ENCODE results near the gene EFCAB6. TPM values are rescaled to one million over a fixed set of nuclear protein-coding genes. Genes with fewer than 3 reads are reported as not detected.

The EFCAB6 gene
- total RNA-seq, 1 donor from 2014 or later, result 1.8 TPM

DNA sequence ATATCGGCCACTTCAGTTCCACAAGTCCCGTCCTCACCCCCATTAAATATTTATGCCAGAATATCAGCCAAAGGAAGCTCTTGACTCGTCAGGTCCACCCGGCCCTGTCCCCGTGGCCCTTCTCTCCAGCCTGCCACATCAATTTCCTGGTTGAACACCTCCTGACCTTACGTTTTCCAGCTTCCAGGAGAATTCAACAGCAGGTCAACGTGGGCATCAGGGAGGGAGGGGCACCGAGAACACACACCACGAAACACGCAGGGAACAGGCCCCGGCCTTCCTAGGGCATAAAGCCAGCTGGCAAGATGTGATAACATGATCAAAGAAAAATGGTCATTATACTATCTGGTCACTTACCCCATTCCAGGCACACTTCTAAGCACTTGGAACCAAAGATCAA is 34.9 kb upstream of the EFCAB6 start:
- Histone ChIP-seq H3K27me3 (ENCODE audit: low read depth) (peaks cover 42% of the 10 kb centered on the region), H3K4me3 (no peak overlapping the region), H3K36me3 (no peaks in the 10 kb centered on the region), H3K4me1 (peaks cover 4% of the 10 kb centered on the region), H3K27ac (replicated peaks) (no peak overlapping the region), H3K9me3 (replicated peaks) (no peaks in the 10 kb centered on the region)
- intact Hi-C loops (cut with micrococcal nuclease), result no loop called here
- DNase-seq, result no peak
- TF ChIP-seq, protein P1, sequence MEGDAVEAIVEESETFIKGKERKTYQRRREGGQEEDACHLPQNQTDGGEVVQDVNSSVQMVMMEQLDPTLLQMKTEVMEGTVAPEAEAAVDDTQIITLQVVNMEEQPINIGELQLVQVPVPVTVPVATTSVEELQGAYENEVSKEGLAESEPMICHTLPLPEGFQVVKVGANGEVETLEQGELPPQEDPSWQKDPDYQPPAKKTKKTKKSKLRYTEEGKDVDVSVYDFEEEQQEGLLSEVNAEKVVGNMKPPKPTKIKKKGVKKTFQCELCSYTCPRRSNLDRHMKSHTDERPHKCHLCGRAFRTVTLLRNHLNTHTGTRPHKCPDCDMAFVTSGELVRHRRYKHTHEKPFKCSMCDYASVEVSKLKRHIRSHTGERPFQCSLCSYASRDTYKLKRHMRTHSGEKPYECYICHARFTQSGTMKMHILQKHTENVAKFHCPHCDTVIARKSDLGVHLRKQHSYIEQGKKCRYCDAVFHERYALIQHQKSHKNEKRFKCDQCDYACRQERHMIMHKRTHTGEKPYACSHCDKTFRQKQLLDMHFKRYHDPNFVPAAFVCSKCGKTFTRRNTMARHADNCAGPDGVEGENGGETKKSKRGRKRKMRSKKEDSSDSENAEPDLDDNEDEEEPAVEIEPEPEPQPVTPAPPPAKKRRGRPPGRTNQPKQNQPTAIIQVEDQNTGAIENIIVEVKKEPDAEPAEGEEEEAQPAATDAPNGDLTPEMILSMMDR (IDR thresholded peaks at IDR 0.05; ENCODE audit: borderline replicate concordance), result no peak

DNA sequence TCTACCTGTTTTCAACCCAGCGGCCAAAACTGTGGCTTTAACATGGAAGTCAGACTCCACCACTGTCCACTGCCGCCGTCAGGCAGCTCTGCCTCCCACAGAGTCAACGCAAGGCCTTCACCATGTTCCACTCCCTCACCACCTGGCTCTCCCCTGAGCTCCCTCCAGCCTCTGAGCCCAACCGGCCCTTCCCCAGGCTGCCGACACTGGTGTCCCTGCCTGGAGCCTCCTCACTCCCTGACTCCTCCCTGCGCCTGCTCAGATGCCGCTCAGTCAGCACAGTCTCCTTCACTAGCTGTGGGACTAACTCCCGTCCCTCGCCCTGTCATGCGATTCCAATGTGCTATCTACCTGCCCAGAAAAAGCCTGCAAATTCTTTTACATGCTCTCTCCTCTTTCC is 33.9 kb upstream of the EFCAB6 start:
- no peaks in the 10 kb centered on the region for H3K36me3 ChIP-seq
- H3K27ac ChIP-seq (replicated peaks), result no peak overlapping the region
- TF ChIP-seq, protein P1 (IDR thresholded peaks at IDR 0.05; ENCODE audit: borderline replicate concordance), result no peak
- no peak overlapping the region for H3K4me3 ChIP-seq
- no peaks in the 10 kb centered on the region for H3K9me3 ChIP-seq (replicated peaks)
- intact Hi-C loops (cut with micrococcal nuclease), result no loop called here
- DNase-seq, result no peak
- peaks cover 32% of the 10 kb centered on the region for H3K27me3 ChIP-seq (ENCODE audit: low read depth)
- peaks cover 4% of the 10 kb centered on the region for H3K4me1 ChIP-seq

DNA sequence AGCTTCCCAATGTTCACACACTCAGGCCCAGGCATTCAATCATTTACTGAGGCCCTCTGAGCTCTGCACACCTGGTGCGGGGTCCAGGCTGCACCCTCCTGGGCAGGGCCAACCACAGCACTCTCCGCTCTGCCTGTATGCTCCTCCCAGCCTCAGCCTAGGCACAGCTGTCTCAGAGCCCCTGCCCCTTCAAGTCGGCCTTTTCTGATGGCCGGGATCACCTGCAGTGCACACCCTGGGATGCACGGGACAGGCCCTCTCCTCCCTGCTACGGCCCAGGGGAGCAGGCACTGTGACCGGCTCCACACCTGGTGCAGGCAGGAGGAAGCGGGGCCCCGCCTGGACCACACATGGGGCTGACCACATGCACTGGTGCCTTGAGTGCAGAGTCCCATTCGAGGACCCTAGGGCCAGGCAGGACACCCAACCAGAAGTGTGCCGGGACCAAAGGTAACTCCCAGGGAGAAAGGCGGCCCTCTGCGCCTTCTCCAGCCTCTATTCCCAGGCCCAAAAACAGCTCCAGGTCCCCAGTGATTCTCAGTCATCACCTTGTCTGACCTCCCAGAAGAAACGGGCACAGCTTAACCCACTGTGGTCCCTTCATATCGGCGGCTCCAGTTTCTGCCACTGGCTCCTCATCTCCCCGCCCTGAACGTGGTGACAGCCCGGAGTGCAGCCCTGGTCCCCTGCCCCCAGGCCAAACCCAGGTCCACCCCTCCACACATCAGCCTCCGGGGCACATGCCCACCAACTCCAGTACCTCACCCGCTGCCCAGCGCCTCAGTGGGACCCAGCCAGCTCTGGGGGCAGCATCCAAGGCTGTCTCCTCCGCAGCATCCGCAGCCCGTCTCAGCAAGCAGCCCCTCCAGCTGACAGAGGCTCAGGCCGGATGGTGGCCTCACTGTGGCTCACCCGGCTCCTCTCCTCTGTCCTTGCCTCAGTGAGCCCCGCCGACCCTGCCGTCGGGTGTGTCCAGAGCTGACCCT is 32.7 kb upstream of the EFCAB6 start:
- intact Hi-C loops (cut with micrococcal nuclease), result no loop called here
- no peak overlapping the region for H3K4me3 ChIP-seq
- H3K27ac ChIP-seq (replicated peaks), result no peak overlapping the region
- no peak for DNase-seq
- TF ChIP-seq, protein P1 (IDR thresholded peaks at IDR 0.05; ENCODE audit: borderline replicate concordance), result no peak
- no peaks in the 10 kb centered on the region for H3K36me3 ChIP-seq
- no peaks in the 10 kb centered on the region for H3K9me3 ChIP-seq (replicated peaks)
- H3K27me3 ChIP-seq (ENCODE audit: low read depth), result peaks cover 23% of the 10 kb centered on the region
- H3K4me1 ChIP-seq, result peaks cover 4% of the 10 kb centered on the region

DNA sequence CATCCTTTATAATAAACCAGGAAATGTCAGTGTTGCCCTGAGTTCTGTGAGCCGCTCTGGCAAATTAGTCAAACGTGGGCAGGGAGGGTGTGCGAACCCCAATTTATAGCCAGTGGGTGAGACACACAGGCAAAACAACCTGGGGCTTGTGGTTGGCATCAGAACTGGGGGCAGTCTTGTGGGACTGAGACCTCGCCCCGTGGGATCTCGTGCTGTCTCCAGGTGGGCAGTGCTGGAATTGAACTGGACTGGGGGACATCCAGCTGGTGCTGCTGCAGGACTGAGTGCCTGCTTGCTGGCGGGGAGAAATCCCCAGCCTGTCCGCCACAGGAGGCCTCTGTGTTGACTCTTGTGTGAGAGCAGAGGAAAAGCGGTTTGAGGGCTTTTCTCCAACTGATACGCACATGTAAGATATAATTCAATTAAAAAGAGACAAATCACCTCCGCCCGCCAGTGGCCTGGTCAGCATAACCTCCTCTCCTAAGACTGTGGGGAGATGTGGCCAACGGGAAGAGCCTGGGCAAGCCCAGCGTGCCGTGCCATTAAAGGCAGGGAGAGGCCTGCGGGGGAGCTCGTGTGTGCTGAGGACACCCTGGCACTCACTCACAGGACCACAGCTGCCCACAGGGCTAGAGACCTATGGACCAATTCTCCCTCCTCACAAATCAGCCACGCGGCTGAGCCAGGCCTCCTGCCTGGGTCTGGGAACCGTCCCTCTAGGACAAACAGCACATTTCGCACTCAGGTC is 31.9 kb upstream of the EFCAB6 start:
- TF ChIP-seq, protein P1 (IDR thresholded peaks at IDR 0.05; ENCODE audit: borderline replicate concordance), result no peak
- no peak for DNase-seq
- H3K27me3 ChIP-seq (ENCODE audit: low read depth), result peaks cover 16% of the 10 kb centered on the region
- no peaks in the 10 kb centered on the region for H3K36me3 ChIP-seq
- H3K4me3 ChIP-seq, result no peak overlapping the region
- no peak overlapping the region for H3K27ac ChIP-seq (replicated peaks)
- intact Hi-C loops (cut with micrococcal nuclease), result no loop called here
- H3K9me3 ChIP-seq (replicated peaks), result no peaks in the 10 kb centered on the region
- H3K4me1 ChIP-seq, result peaks cover 4% of the 10 kb centered on the region

DNA sequence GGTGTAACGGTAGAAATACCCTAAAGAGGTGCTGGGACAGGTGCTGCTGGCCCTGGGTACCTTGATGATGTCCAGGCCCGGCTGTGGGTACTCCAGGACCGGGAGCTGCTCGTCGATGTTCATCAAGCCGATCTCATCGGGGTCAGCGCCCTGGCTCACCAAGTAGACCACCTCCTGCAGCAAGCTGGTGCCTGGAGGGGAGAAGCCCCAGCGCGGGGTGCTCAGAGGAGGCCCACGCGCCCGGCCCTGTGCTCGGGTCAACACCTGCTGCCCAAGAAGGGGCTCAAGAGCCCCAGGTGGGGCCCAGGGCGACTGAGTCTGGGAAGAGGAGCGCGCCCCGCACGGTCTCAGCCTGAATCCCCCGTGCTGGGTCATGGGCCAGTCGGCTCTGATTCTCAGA is 29.6 kb upstream of the EFCAB6 start:
- Histone ChIP-seq H3K36me3 (no peaks in the 10 kb centered on the region), H3K27ac (replicated peaks) (no peak overlapping the region), H3K4me1 (no peaks in the 10 kb centered on the region), H3K27me3 (ENCODE audit: low read depth) (peaks cover 11% of the 10 kb centered on the region), H3K9me3 (replicated peaks) (no peaks in the 10 kb centered on the region), H3K4me3 (no peak overlapping the region)
- intact Hi-C loops (cut with micrococcal nuclease), result no loop called here
- no peak for DNase-seq
- TF ChIP-seq, protein P1 (IDR thresholded peaks at IDR 0.05; ENCODE audit: borderline replicate concordance), result no peak
